Natural killer cell (primary cell): ENCODE measurements around the gene CALCOCO2. TPM values are rescaled to one million over a fixed set of nuclear protein-coding genes. Genes with fewer than 3 reads are reported as not detected.
"Not testable (repeated sequence)": the region's sequence is repeated elsewhere in the genome, so short reads cannot be mapped to it uniquely, and the experiment has no call there.

Experiments used
- ATAC-seq, 3 donors: fragments of 150-1000 bp in 2 of 3; fragments of 200-7000 bp in 1 of 3; cut with Tn5 transposase; 1 replicate in 1 of 3; 2 replicates in 2 of 3; pipeline ENCODE4 v1.10.0; 2021; ENCODE audit warnings: mild to moderate bottlenecking in 2 of 3, moderate library complexity in 2 of 3
- DNase-seq, 2 donors: peaks; one replicate each; pipeline versions ENCODE4 v3.0.0 to v3.0.0-alpha.2; 2013 to 2021; ENCODE audit warnings: mixed read lengths in 1 of 2
- H3K27ac ChIP-seq: one replicate; pipeline ENCODE4 v1.5.1; 2013; ENCODE audit warnings: mild to moderate bottlenecking, low read length
- H3K27me3 ChIP-seq: one replicate; pipeline ENCODE4 v1.6.1; 2013; ENCODE audit warnings: low read length; ENCODE audit not compliant: control insufficient read depth, insufficient read depth
- H3K36me3 ChIP-seq: one replicate; pipeline ENCODE4 v1.6.1; 2013; ENCODE audit warnings: low read length; ENCODE audit not compliant: control insufficient read depth, insufficient read depth
- H3K4me1 ChIP-seq: one replicate; pipeline ENCODE4 v1.6.1; 2013; ENCODE audit warnings: low read length; ENCODE audit not compliant: control insufficient read depth, insufficient read depth
- H3K4me3 ChIP-seq: one replicate; pipeline ENCODE4 v1.5.1; 2013; ENCODE audit warnings: low read length
- H3K9me3 ChIP-seq: one replicate; pipeline ENCODE4 v1.6.1; 2013; ENCODE audit warnings: low read length; ENCODE audit not compliant: control insufficient read depth, insufficient read depth
- H3K27ac Mint-ChIP-seq, 2 donors: one replicate each; pipeline ENCODE4 v1.8.0; 2022; ENCODE audit warnings: mild to moderate bottlenecking in 2 of 2, mixed read lengths in 2 of 2, moderate library complexity in 1 of 2
- H3K27me3 Mint-ChIP-seq, 2 donors: one replicate each; pipeline ENCODE4 v1.8.0; 2022; ENCODE audit warnings: low read depth in 2 of 2, mixed read lengths in 2 of 2
- H3K36me3 Mint-ChIP-seq: one replicate; pipeline ENCODE4 v1.8.0; 2022; ENCODE audit warnings: mixed read lengths
- H3K4me1 Mint-ChIP-seq, 2 donors: one replicate each; pipeline ENCODE4 v1.8.0; 2022; ENCODE audit warnings: mixed read lengths in 2 of 2
- H3K4me3 Mint-ChIP-seq: one replicate; pipeline ENCODE4 v1.8.0; 2022; ENCODE audit warnings: mild to moderate bottlenecking, moderate library complexity, mixed read lengths
- H3K9me3 Mint-ChIP-seq, 2 donors: one replicate each; pipeline ENCODE4 v1.8.0; 2022; ENCODE audit warnings: mixed read lengths in 2 of 2
- WGBS: methylation state at CpG from one replicate; pipeline ENCODE4 v1.1.7; 2013; ENCODE audit warnings: missing lambda C conversion rate; ENCODE audit not compliant: insufficient coverage; 5-methylcytosine and 5-hydroxymethylcytosine counted together
- intact Hi-C: fragments of 100-400 bp; cut with micrococcal nuclease; formaldehyde crosslinking; loops from one replicate; pipeline ENCODE4 v1.14.2; 2022
- total RNA-seq, 4 donors: library from RNA; stranded (reverse); fragments of 120-200 nt in 1 of 4; gene quantifications; one replicate each; pipeline versions ENCODE4 v1.2.3 to v1.2.4, GENCODE V29; 2013 to 2022
- TF ChIP-seq, protein P1 (sequence below): fragments of 200-600 bp; IDR thresholded peaks from one replicate; pipeline ENCODE4 v1.8.0; 2022; ENCODE audit warnings: antibody characterized with exemption

Gene CALCOCO2
- total RNA-seq, 3 donors from 2014 or later (not counting 1 experiment from before 2014, with no cell fraction given) = 175 to 188 (median 179) TPM

DNA sequence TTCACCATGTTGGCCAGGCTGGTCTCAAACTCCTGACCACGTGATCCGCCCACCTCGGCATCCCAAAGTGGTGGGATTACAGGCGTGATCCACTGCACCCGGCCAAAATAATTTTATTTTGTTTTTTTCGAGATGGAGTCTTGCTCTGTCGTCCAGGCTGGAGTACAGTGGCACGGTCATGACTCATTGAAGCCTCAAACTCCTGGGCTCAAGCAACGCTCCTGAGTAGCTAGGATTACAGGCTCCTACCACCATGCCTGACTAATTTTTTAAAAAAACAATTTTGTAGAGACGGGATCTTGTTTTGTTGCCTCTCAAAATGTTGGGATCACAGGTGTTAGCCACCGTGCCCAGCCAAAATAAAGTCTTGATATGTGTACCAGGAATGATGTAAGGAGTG, 11.4 kb upstream of the CALCOCO2 start:
- peaks cover 16% of the 10 kb centered on the region for H3K4me1 ChIP-seq
- DNase-seq (no peak), ATAC-seq (no peak)
- H3K27ac ChIP-seq = no peak overlapping the region
- H3K4me1 Mint-ChIP-seq = peaks cover 10% of the 10 kb centered on the region in 2 donors
- H3K36me3 Mint-ChIP-seq = no peaks in the 10 kb centered on the region
- intact Hi-C loops = no loop called here
- H3K9me3 Mint-ChIP-seq = no peaks in the 10 kb centered on the region
- H3K4me3 Mint-ChIP-seq = no peak overlapping the region
- H3K27ac Mint-ChIP-seq = no peak overlapping the region
- peaks cover 20 to 24% of the 10 kb centered on the region in 2 donors for H3K27me3 Mint-ChIP-seq
- peaks cover 2% of the 10 kb centered on the region for H3K27me3 ChIP-seq
- no peaks in the 10 kb centered on the region for H3K9me3 ChIP-seq
- no peaks in the 10 kb centered on the region for H3K36me3 ChIP-seq
- WGBS = 86% methylated on average over 11 of the region's 11 CpGs
- no peak overlapping the region for H3K4me3 ChIP-seq
- TF ChIP-seq, protein P1, sequence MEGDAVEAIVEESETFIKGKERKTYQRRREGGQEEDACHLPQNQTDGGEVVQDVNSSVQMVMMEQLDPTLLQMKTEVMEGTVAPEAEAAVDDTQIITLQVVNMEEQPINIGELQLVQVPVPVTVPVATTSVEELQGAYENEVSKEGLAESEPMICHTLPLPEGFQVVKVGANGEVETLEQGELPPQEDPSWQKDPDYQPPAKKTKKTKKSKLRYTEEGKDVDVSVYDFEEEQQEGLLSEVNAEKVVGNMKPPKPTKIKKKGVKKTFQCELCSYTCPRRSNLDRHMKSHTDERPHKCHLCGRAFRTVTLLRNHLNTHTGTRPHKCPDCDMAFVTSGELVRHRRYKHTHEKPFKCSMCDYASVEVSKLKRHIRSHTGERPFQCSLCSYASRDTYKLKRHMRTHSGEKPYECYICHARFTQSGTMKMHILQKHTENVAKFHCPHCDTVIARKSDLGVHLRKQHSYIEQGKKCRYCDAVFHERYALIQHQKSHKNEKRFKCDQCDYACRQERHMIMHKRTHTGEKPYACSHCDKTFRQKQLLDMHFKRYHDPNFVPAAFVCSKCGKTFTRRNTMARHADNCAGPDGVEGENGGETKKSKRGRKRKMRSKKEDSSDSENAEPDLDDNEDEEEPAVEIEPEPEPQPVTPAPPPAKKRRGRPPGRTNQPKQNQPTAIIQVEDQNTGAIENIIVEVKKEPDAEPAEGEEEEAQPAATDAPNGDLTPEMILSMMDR = no peak

DNA sequence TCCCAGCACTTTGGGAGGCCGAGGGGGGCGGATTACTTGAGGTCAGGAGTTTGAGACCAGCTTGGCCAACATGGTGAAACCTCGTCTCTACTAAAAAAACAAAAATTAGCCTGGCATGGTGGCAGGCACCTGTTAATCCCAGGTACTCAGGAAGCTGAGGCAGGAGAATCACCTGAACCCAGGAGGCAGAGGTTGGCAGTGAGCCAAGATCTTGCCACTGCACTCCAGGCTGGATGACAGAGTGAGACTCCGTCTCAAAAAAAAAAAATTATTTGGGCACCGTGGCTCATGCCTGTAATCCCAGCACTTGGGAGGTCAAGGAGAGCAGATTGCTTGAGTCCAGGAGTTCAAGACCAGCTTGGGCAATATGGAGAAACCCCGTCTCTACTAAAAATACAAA, 9.9 kb upstream of the CALCOCO2 start:
- H3K4me1 Mint-ChIP-seq = peaks cover 10% of the 10 kb centered on the region in 2 donors
- H3K4me1 ChIP-seq = peaks cover 16% of the 10 kb centered on the region
- H3K9me3 ChIP-seq, intact Hi-C loops, ATAC-seq, H3K36me3 Mint-ChIP-seq, H3K4me3 Mint-ChIP-seq, H3K4me3 ChIP-seq, H3K27ac Mint-ChIP-seq, H3K9me3 Mint-ChIP-seq, H3K27me3 ChIP-seq, H3K27ac ChIP-seq, DNase-seq, H3K36me3 ChIP-seq: not testable (repeated sequence)
- H3K27me3 Mint-ChIP-seq = peaks cover 11 to 17% of the 10 kb centered on the region in 2 donors
- 93% methylated on average over 6 of the region's 6 CpGs for WGBS

DNA sequence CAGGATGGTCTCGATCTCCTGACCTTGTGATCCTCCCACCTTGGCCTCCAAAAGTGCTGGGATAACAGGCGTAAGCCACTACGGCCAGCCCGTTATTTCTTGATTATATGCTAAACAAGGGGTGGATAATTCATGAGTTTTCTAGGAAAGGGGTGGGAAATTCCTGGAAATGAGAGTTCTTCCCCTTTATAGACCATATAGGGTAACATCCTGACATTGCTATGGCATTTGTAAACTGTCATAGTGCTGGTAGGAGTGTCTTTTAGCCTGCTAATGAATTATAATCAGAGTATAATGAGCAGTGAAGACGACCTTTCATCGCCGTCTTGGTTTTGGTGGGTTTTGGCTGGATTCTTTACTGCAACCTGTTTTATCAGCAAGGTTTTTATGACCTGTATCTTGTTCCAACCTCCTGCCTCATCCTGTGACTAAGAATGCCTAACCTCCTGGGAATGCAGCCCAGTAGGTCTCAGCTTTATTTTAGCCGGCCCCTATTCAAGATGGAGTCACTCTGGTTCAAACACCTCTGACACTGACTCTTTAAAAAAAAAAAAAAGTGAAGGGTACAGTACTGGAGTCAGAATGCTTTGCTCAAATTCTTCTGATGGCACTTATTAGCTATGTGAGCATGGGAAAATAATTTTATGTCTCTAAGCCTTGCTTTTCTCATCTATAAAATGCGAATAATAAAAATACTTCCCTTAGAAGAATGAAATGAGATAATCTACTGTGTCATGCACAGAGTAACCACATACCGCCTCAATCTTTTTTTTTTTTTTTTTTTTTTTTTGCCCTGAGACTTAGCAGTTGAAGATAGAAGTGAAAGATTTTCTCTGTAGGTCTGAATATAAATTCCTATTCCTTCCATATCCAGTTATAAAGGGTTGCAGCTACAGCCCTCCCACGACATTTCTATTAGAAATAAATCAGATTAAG, 5.1 kb upstream of the CALCOCO2 start:
- intact Hi-C loops = no loop called here
- H3K27ac Mint-ChIP-seq = no peak overlapping the region

DNA sequence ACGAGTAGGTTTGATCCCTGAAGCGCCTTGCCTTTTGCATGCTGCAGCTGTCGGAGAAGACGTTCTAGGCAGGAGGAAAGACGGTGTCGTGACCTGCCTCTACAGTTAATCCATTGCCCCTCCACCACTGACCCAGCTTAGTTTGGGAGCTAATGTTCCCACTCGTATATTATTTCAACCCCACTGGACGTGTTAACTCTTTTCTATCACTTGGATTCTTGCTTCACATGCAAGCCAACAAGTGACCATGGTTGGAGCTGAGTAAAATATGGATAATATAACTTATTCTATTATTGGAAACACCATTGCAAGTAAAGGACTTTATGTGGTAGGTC, 681 bp downstream of the CALCOCO2 start:
- Mint-ChIP-seq H3K9me3 (no peaks in the 10 kb centered on the region), H3K4me1 (peaks cover 32 to 54% of the 10 kb centered on the region in 2 donors), H3K36me3 (no peaks in the 10 kb centered on the region), H3K4me3 (peak overlapping the region; percentile 92), H3K27me3 (peaks cover 0 to 2% of the 10 kb centered on the region in 2 donors), H3K27ac (peak overlapping the region; percentile 90 to 97)
- Histone ChIP-seq H3K27me3 (no peaks in the 10 kb centered on the region), H3K27ac (peak overlapping the region; percentile 98), H3K4me3 (peak overlapping the region; percentile 84), H3K36me3 (no peaks in the 10 kb centered on the region), H3K9me3 (no peaks in the 10 kb centered on the region), H3K4me1 (peaks cover 43% of the 10 kb centered on the region)
- no peak for ATAC-seq
- DNase-seq = no peak
- 10% methylated on average over 8 of the region's 8 CpGs for WGBS
- intact Hi-C loops = loop anchor here (1.0 to 2.0 kb wide), 2 partner anchors 10 to 15 kb away; partner anchors contain the start of gene TTLL6
- TF ChIP-seq, protein P1 = no peak

More for the DNA sequence above, 5.1 kb upstream of the CALCOCO2 start:
- H3K4me1 ChIP-seq = peaks cover 4% of the 10 kb centered on the region
- Mint-ChIP-seq H3K9me3 (no peaks in the 10 kb centered on the region), H3K4me1 (peaks cover 0 to 5% of the 10 kb centered on the region in 2 donors), H3K36me3 (no peaks in the 10 kb centered on the region), H3K4me3 (no peak overlapping the region), H3K27me3 (peaks cover 0 to 6% of the 10 kb centered on the region in 2 donors)
- 92% methylated on average over 8 of the region's 11 CpGs for WGBS
- H3K4me3 ChIP-seq = no peak overlapping the region
- no peak for ATAC-seq
- H3K36me3 ChIP-seq = no peaks in the 10 kb centered on the region
- DNase-seq = no peak
- H3K9me3 ChIP-seq = no peaks in the 10 kb centered on the region
- H3K27me3 ChIP-seq = no peaks in the 10 kb centered on the region
- no peak overlapping the region for H3K27ac ChIP-seq
- TF ChIP-seq, protein P1 = no peak
